Parathyroid adenoma (tissue), 2 donors: ENCODE data around the gene PNKP.

Source experiments
- H2AFZ ChIP-seq: fragments of 300-600 bp; sonication (generic); one replicate; pipeline ENCODE4 v1.7.0; 2017; ENCODE audit warnings: antibody characterized with exemption, mild to moderate bottlenecking
- H3K27ac ChIP-seq: fragments of 300-600 bp; sonication (generic); one replicate; pipeline ENCODE4 v1.7.0; 2017
- H3K27me3 ChIP-seq: fragments of 300-600 bp; sonication (generic); one replicate; pipeline ENCODE4 v1.7.0; 2017; ENCODE audit warnings: low read length; ENCODE audit not compliant: control insufficient read depth, insufficient read depth
- H3K36me3 ChIP-seq: fragments of 300-600 bp; sonication (generic); one replicate; pipeline ENCODE4 v1.7.0; 2017; ENCODE audit warnings: low read length; ENCODE audit not compliant: control insufficient read depth, insufficient read depth
- H3K4me1 ChIP-seq: fragments of 300-600 bp; sonication (generic); one replicate; pipeline ENCODE4 v1.7.0; 2017; ENCODE audit warnings: control low read depth
- H3K4me2 ChIP-seq: fragments of 300-600 bp; sonication (generic); one replicate; pipeline ENCODE4 v1.7.0; 2017; ENCODE audit warnings: low read length
- H3K4me3 ChIP-seq: fragments of 300-600 bp; sonication (generic); one replicate; pipeline ENCODE4 v1.7.0; 2017; ENCODE audit warnings: low read depth, low read length
- H3K79me2 ChIP-seq: fragments of 300-600 bp; sonication (generic); one replicate; pipeline ENCODE4 v1.7.0; 2017; ENCODE audit warnings: control low read depth
- H3K9ac ChIP-seq: fragments of 300-600 bp; sonication (generic); one replicate; pipeline ENCODE4 v1.7.0; 2017; ENCODE audit warnings: mild to moderate bottlenecking
- H3K9me3 ChIP-seq: fragments of 300-600 bp; sonication (generic); one replicate; pipeline ENCODE4 v1.7.0; 2017; ENCODE audit warnings: low read length; ENCODE audit not compliant: control insufficient read depth
- TF ChIP-seq, protein P1 (sequence below): fragments of 300-600 bp; sonication (generic); IDR thresholded peaks from one replicate; pipeline ENCODE4 v1.7.0; 2017; ENCODE audit warnings: antibody characterized with exemption, mild to moderate bottlenecking
- donor health status: primary hyperparathyroidism.

PNKP gene

GRCh38 chr19:49840321-49840720 is 27.1 kb downstream of the PNKP start:
- Histone ChIP-seq H3K4me3 (no peak overlapping the region), H2AFZ (no peak overlapping the region), H3K27ac (no peak overlapping the region), H3K79me2 (no peaks in the 10 kb centered on the region), H3K9me3 (no peaks in the 10 kb centered on the region), H3K36me3 (no peaks in the 10 kb centered on the region), H3K4me2 (no peak overlapping the region), H3K9ac (no peak overlapping the region), H3K27me3 (no peaks in the 10 kb centered on the region), H3K4me1 (no peaks in the 10 kb centered on the region)
- TF ChIP-seq, protein P1, sequence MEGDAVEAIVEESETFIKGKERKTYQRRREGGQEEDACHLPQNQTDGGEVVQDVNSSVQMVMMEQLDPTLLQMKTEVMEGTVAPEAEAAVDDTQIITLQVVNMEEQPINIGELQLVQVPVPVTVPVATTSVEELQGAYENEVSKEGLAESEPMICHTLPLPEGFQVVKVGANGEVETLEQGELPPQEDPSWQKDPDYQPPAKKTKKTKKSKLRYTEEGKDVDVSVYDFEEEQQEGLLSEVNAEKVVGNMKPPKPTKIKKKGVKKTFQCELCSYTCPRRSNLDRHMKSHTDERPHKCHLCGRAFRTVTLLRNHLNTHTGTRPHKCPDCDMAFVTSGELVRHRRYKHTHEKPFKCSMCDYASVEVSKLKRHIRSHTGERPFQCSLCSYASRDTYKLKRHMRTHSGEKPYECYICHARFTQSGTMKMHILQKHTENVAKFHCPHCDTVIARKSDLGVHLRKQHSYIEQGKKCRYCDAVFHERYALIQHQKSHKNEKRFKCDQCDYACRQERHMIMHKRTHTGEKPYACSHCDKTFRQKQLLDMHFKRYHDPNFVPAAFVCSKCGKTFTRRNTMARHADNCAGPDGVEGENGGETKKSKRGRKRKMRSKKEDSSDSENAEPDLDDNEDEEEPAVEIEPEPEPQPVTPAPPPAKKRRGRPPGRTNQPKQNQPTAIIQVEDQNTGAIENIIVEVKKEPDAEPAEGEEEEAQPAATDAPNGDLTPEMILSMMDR, result no peak

- TF ChIP-seq, protein P1, result no peak
- Histone ChIP-seq H3K4me2 (no peak overlapping the region), H3K9me3 (no peaks in the 10 kb centered on the region), H3K27ac (no peak overlapping the region), H3K79me2 (no peaks in the 10 kb centered on the region), H3K27me3 (no peaks in the 10 kb centered on the region), H3K36me3 (no peaks in the 10 kb centered on the region), H2AFZ (no peak overlapping the region), H3K9ac (no peak overlapping the region), H3K4me1 (no peaks in the 10 kb centered on the region), H3K4me3 (no peak overlapping the region)
Measured at GRCh38 chr19:49839713-49840112, 27.7 kb downstream of the PNKP start.

DNA sequence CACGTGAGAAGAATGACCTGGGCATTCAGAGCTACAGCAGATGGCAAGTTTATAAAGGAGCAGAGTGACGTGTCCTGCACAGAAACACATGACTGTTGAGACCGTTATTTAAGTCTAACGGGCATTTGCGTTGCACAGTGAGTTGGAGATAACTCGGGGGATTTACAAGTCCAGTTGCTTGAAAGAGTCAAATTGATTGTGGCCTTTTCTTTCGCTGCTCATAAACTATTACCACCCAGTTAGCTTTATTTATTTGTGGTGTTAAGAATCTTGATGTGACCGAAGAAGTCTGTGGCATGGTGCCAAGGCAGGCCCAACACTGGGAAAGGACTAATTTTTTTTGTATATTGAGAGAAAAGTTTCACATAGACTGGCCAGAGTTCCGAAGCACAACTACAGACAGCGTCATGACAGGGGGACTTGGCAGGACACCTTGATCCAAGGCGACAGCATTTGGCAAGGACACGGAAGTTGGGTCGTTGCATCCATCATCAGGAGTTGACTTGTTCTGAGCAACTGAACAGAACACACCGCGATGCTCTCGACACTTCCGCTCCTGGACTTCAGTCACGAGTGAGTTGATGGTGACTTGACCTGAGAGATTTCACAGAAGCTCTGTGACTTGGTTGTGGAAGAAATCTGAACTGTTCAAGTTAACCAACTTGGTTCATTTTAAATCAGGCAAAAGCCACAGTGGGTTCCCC is 28.3 kb downstream of the PNKP start:
- Histone ChIP-seq H3K27ac (no peak overlapping the region), H3K9me3 (no peaks in the 10 kb centered on the region), H3K79me2 (no peaks in the 10 kb centered on the region), H3K4me2 (no peak overlapping the region), H3K4me3 (no peak overlapping the region), H3K36me3 (no peaks in the 10 kb centered on the region), H3K27me3 (no peaks in the 10 kb centered on the region), H3K9ac (no peak overlapping the region), H3K4me1 (no peaks in the 10 kb centered on the region), H2AFZ (no peak overlapping the region)
- TF ChIP-seq, protein P1, result no peak

DNA sequence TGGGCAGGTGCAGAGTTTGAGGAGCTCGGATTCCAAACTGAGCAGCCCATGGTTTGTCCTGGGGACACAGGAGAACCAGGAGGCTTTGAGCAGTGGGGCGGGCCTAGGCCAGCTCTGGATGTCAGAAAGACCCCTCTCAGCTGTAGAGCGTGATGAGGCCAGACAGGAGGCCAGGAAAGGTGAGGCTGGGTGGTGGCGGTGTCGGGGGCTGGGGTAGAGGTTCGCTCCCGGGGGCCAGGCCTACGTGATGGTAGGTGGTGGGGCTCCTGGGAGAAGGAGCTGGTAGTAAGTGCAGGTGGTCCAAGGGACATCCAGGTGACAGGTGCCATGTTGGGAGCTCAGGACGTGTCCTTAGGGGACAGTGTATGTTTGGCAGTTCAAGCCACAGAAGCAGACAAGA is 30.0 kb downstream of the PNKP start:
- Histone ChIP-seq H3K9ac (no peak overlapping the region), H3K36me3 (no peaks in the 10 kb centered on the region), H3K27me3 (no peaks in the 10 kb centered on the region)

GRCh38 chr19:49837009-49837310 is 30.4 kb downstream of the PNKP start:
- no peak overlapping the region for H2AFZ ChIP-seq
- no peak overlapping the region for H3K4me3 ChIP-seq
- H3K9ac ChIP-seq, result no peak overlapping the region
- no peak overlapping the region for H3K27ac ChIP-seq
- no peaks in the 10 kb centered on the region for H3K4me1 ChIP-seq
- H3K36me3 ChIP-seq, result no peaks in the 10 kb centered on the region
- H3K27me3 ChIP-seq, result no peaks in the 10 kb centered on the region
- H3K9me3 ChIP-seq, result no peaks in the 10 kb centered on the region
- H3K79me2 ChIP-seq, result no peaks in the 10 kb centered on the region
- TF ChIP-seq, protein P1, result no peak
- H3K4me2 ChIP-seq, result no peak overlapping the region

More for the DNA sequence above, 30.0 kb downstream of the PNKP start:
- Histone ChIP-seq H2AFZ (no peak overlapping the region), H3K9me3 (no peaks in the 10 kb centered on the region), H3K4me1 (no peaks in the 10 kb centered on the region), H3K4me2 (no peak overlapping the region), H3K27ac (no peak overlapping the region), H3K4me3 (no peak overlapping the region), H3K79me2 (no peaks in the 10 kb centered on the region)
- TF ChIP-seq, protein P1, result no peak
